Naive thymus-derived CD8-positive, alpha-beta T cell (primary cell): Measurements from ENCODE around the gene CAMK1D. TPM values are rescaled to one million over a fixed set of nuclear protein-coding genes. Genes with fewer than 3 reads are reported as not detected.
A peak's percentile ranks its signal among the peaks of the same experiment; 100 is the strongest.
"Not testable (repeated sequence)": the region's sequence is repeated elsewhere in the genome, so short reads cannot be mapped to it uniquely, and the experiment has no call there.

Experiments used
- ATAC-seq, 2 donors: fragments of 150-1000 bp; cut with Tn5 transposase in 1 of 2; sonication (Bioruptor Pico), chemical (Tn5 transposase) in 1 of 2; 1 replicate in 1 of 2; 2 replicates in 1 of 2; pipeline ENCODE4 v1.10.0; 2021; ENCODE audit warnings: mild to moderate bottlenecking in 2 of 2, moderate library complexity in 2 of 2
- POLR2A ChIA-PET: fragments of 350-600 bp; sonication (Branson Sonifier 250); formaldehyde crosslinking; loops from one replicate; lab custom pipeline; 2021; ENCODE audit warnings: antibody characterized with exemption; lab: Charles Lee
- DNase-seq, 10 donors: peaks; one replicate each; pipeline versions ENCODE4 v3.0.0 to v3.0.0-alpha.2; 2020 to 2022
- H3K27ac Mint-ChIP-seq, 10 donors: one replicate each; pipeline ENCODE4 v1.8.0; 2020 to 2022; ENCODE audit warnings: mild to moderate bottlenecking in 10 of 10, mixed read lengths in 10 of 10, moderate library complexity in 4 of 10, inconsistent platforms in 1 of 10
- H3K27me3 Mint-ChIP-seq, 5 donors: one replicate each; pipeline ENCODE4 v1.8.0; 2021 to 2022; ENCODE audit warnings: mixed read lengths in 5 of 5
- H3K36me3 Mint-ChIP-seq, 3 donors: one replicate each; pipeline ENCODE4 v1.8.0; 2020 to 2022; ENCODE audit warnings: mixed read lengths in 3 of 3, mild to moderate bottlenecking in 2 of 3, inconsistent platforms in 1 of 3
- H3K4me1 Mint-ChIP-seq, 4 donors: one replicate each; pipeline ENCODE4 v1.8.0; 2021 to 2022; ENCODE audit warnings: mixed read lengths in 4 of 4
- H3K4me3 Mint-ChIP-seq, 10 donors: one replicate each; pipeline ENCODE4 v1.8.0; 2020 to 2022; ENCODE audit warnings: mild to moderate bottlenecking in 10 of 10, mixed read lengths in 10 of 10, moderate library complexity in 6 of 10, inconsistent platforms in 1 of 10
- H3K9me3 Mint-ChIP-seq, 9 donors: one replicate each; pipeline ENCODE4 v1.8.0; 2020 to 2022; ENCODE audit warnings: mixed read lengths in 9 of 9, mild to moderate bottlenecking in 3 of 9, inconsistent platforms in 1 of 9, moderate library complexity in 1 of 9
- polyA plus RNA-seq, 3 donors: library from polyadenylated mRNA; unstranded; fragments of 300-500 nt; fragmentation: Illumina TruSeq; gene quantifications; one replicate each; pipeline ENCODE4 v1.2.3, GENCODE V29; 2021
- total RNA-seq, 8 experiments: library from RNA in 2 of 8; stranded (reverse) in 2 of 8; gene quantifications; one replicate each; pipeline ENCODE4 v1.2.3 and lab custom pipeline; 2021 to 2026

Gene CAMK1D
- total and polyA plus RNA-seq, 5 experiments from 2014 or later, result 7.5 to 18.5 (median 12.3) TPM

GRCh38 chr10:12846718-12847117, 497.4 kb downstream of the CAMK1D start:
- no peaks in the 10 kb centered on the region for H3K36me3 Mint-ChIP-seq
- POLR2A ChIA-PET, result no interaction called here
- no peak overlapping the region for H3K4me3 Mint-ChIP-seq
- peaks cover 5 to 38% (median 21%) of the 10 kb centered on the region in 5 donors for H3K27me3 Mint-ChIP-seq
- no peak overlapping the region for H3K27ac Mint-ChIP-seq
- ATAC-seq (no peak), DNase-seq (no peak)
- no peaks in the 10 kb centered on the region for H3K9me3 Mint-ChIP-seq
- peaks cover 2 to 10% (median 6%) of the 10 kb centered on the region in 4 donors for H3K4me1 Mint-ChIP-seq

- DNase-seq (no peak), ATAC-seq (no peak)
- POLR2A ChIA-PET, result no interaction called here
These were observed 498.1 kb downstream of the CAMK1D start for GRCh38 chr10:12847361-12847975.

DNA sequence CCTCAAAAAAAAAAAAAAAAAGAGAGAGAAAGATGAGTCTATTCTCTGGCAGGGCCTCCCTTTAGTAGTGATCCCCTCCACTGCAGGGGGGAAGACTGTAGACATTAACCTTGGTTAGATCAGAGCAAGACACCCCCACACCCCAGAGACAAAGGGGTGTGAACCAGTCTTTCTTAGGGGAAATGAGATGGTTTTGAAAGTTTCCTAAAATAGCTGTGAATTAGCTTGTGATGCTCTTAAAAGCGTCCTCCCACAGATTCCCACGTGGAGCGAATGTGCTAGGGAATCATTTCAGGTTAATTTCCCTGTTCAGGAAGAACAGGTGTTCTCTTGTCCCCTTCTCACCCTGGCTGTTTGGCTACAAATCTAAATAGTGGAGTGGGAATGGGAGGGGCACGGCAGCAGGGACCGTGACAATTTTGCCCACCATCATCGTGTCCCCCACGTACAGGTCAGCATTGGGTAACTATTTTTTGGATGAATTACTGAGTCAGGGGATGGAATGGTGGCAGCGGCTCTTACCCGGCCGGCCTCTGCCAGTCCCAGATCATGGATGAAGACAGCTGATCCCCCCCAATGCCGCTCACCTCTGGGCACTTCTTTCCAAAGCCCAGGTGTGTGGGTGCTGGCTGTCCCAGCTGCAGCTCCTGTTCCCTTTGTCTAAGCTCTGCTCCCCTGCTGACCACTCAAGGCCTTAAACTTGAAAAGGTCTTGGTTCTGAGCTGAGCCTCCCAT, 499.3 kb downstream of the CAMK1D start:
- H3K4me3 Mint-ChIP-seq, result no peak overlapping the region
- H3K36me3 Mint-ChIP-seq, result no peaks in the 10 kb centered on the region
- peaks cover 8 to 46% (median 25%) of the 10 kb centered on the region in 5 donors for H3K27me3 Mint-ChIP-seq
- POLR2A ChIA-PET, result no interaction called here
- peak overlapping the region in 1 of 10 donors; percentile 49 for H3K27ac Mint-ChIP-seq
- peaks cover 2 to 10% (median 6%) of the 10 kb centered on the region in 4 donors for H3K4me1 Mint-ChIP-seq
- peaks cover 0 to 2% (median 0%) of the 10 kb centered on the region in 9 donors for H3K9me3 Mint-ChIP-seq
- DNase-seq (no peak), ATAC-seq (no peak)

More at GRCh38 chr10:12847361-12847975, 498.1 kb downstream of the CAMK1D start:
- Mint-ChIP-seq H3K27me3 (peaks cover 5 to 39% (median 23%) of the 10 kb centered on the region in 5 donors), H3K9me3 (no peaks in the 10 kb centered on the region), H3K4me1 (peaks cover 2 to 10% (median 6%) of the 10 kb centered on the region in 4 donors), H3K27ac (no peak overlapping the region), H3K4me3 (no peak overlapping the region), H3K36me3 (no peaks in the 10 kb centered on the region)

- Mint-ChIP-seq H3K27me3 (peaks cover 9 to 50% (median 25%) of the 10 kb centered on the region in 5 donors), H3K36me3 (no peaks in the 10 kb centered on the region), H3K9me3 (peaks cover 0 to 2% (median 0%) of the 10 kb centered on the region in 9 donors), H3K27ac (peak overlapping the region in 1 of 10 donors; percentile 53), H3K4me1 (peaks cover 2 to 10% (median 6%) of the 10 kb centered on the region in 4 donors), H3K4me3 (peak overlapping the region in 1 of 10 donors; percentile 18)
- DNase-seq (no peak), ATAC-seq (no peak)
- POLR2A ChIA-PET, result no interaction called here
These were observed 500.2 kb downstream of the CAMK1D start for GRCh38 chr10:12849319-12850181.

- DNase-seq, result no peak
- H3K36me3 Mint-ChIP-seq, result peaks cover 0 to 5% (median 0%) of the 10 kb centered on the region in 3 donors
- H3K27ac Mint-ChIP-seq, result no peak overlapping the region
- H3K9me3 Mint-ChIP-seq, result peaks cover 0 to 7% (median 0%) of the 10 kb centered on the region in 9 donors
- ATAC-seq, result no peak
- H3K4me1 Mint-ChIP-seq, result peaks cover 2 to 10% (median 6%) of the 10 kb centered on the region in 4 donors
- no peak overlapping the region for H3K4me3 Mint-ChIP-seq
- H3K27me3 Mint-ChIP-seq, result peaks cover 10 to 46% (median 25%) of the 10 kb centered on the region in 5 donors
- POLR2A ChIA-PET, result no interaction called here
These were observed 503.3 kb downstream of the CAMK1D start for GRCh38 chr10:12852687-12853086.

DNA sequence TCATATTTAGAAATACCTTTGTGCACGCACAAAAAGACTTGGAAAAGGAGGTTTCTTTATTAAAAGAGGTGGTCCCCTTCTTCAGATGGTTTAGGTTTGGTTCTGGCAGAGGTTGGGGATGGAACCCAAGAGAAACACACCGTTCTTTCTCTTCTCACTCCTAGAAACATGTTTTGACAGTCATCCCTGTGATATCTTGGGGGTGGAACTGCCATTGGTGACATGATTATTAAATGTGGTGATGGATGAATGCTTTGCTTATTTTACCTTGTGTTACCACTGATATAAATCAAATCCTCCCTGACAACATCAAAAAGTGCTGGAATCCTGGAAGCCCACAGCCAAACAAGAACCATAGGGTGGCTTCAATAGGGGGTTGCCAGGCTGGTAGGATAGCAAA, 505.6 kb downstream of the CAMK1D start:
- peaks cover 14 to 28% (median 20%) of the 10 kb centered on the region in 5 donors for H3K27me3 Mint-ChIP-seq
- no peak overlapping the region for H3K4me3 Mint-ChIP-seq
- H3K4me1 Mint-ChIP-seq, result peaks cover 0 to 2% (median 0%) of the 10 kb centered on the region in 4 donors
- H3K36me3 Mint-ChIP-seq, result peaks cover 0 to 5% (median 0%) of the 10 kb centered on the region in 3 donors
- peaks cover 0 to 7% (median 0%) of the 10 kb centered on the region in 9 donors for H3K9me3 Mint-ChIP-seq
- DNase-seq, result no peak
- ATAC-seq, result no peak
- no peak overlapping the region for H3K27ac Mint-ChIP-seq
- POLR2A ChIA-PET, result no interaction called here

DNA sequence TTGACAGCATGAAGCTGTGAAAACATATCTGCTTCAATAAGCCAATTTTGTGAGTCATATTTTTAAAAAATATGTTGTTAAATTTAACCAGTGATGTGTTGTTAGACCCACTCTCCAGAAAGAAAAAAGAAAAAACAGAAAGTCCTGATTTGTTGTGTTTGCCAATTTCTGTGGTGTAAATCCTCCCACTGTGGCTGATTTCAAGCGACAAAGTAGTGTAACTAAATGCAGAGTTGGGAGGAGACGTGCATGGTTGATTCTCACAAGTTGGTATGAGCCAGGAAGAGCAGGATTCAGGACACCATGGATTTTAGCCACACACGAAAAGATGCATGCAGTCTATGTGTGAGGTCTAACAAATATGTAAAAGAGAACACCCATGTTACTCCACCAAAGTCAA, 513.1 kb downstream of the CAMK1D start:
- Mint-ChIP-seq H3K36me3 (peaks cover 0 to 1% (median 0%) of the 10 kb centered on the region in 3 donors), H3K27ac (no peak overlapping the region), H3K4me3 (no peak overlapping the region), H3K4me1 (no peaks in the 10 kb centered on the region), H3K27me3 (peaks cover 0 to 7% (median 2%) of the 10 kb centered on the region in 5 donors), H3K9me3 (peaks cover 0 to 4% (median 0%) of the 10 kb centered on the region in 9 donors)
- ATAC-seq (no peak), DNase-seq (no peak)
- POLR2A ChIA-PET, result no interaction called here

DNA sequence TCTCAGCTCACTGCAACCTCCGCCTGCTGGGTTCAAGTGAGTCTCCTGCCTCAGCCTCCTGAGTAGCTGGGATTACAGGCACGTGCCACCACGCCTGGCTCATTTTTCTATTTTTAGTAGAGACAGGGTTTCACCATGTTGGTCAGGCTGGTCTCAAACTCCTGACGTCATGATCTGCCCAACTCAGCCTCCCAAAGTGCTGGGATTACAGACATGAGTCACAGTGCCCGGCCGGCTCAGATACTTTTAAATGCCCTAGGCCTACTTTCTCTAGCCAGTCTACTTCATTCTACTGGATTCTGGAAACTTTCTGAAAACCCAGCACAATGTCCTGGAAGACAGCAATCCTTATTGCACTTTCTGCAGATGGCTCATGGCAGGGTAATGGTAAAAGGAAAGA, 516.2 kb downstream of the CAMK1D start:
- H3K27me3 Mint-ChIP-seq, H3K27ac Mint-ChIP-seq, H3K9me3 Mint-ChIP-seq, H3K36me3 Mint-ChIP-seq, DNase-seq, ATAC-seq, POLR2A ChIA-PET, H3K4me1 Mint-ChIP-seq, H3K4me3 Mint-ChIP-seq: not testable (repeated sequence)

- H3K36me3 Mint-ChIP-seq, result no peaks in the 10 kb centered on the region
- H3K4me1 Mint-ChIP-seq, result peaks cover 0 to 4% (median 0%) of the 10 kb centered on the region in 4 donors
- H3K9me3 Mint-ChIP-seq, result peaks cover 0 to 2% (median 0%) of the 10 kb centered on the region in 9 donors
- no peak overlapping the region for H3K4me3 Mint-ChIP-seq
- ATAC-seq (no peak), DNase-seq (no peak)
- peak overlapping the region in 1 of 10 donors; percentile 20 for H3K27ac Mint-ChIP-seq
- POLR2A ChIA-PET, result no interaction called here
- H3K27me3 Mint-ChIP-seq, result peaks cover 0 to 7% (median 2%) of the 10 kb centered on the region in 5 donors
These were observed 518.9 kb downstream of the CAMK1D start for GRCh38 chr10:12868229-12868628.

DNA sequence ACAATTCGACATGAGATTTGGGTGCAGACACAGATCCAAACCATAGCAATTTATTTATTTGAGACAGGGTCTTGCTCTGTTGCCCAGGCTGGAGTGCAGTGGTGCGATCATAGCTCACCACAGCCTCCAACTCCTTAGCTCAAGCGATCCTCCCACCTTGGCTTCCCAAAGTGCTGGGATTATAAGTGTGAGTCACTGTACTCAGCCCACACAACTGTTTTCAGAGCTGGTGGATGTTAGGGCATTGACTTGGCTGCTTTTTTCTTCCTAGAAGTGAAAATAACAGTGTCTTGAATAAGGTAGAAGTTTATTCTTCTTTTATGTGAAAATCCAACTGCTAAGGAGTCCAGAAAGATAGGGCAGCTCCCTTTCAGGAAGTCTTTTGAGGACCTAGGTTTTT, 520.1 kb downstream of the CAMK1D start:
- no peak for ATAC-seq
- H3K4me1 Mint-ChIP-seq, result peaks cover 0 to 4% (median 0%) of the 10 kb centered on the region in 4 donors
- H3K4me3 Mint-ChIP-seq, result no peak overlapping the region
- H3K27me3 Mint-ChIP-seq, result peaks cover 0 to 11% (median 2%) of the 10 kb centered on the region in 5 donors
- H3K9me3 Mint-ChIP-seq, result peaks cover 0 to 2% (median 0%) of the 10 kb centered on the region in 9 donors
- POLR2A ChIA-PET, result no interaction called here
- no peaks in the 10 kb centered on the region for H3K36me3 Mint-ChIP-seq
- DNase-seq, result no peak
- H3K27ac Mint-ChIP-seq, result no peak overlapping the region

- Mint-ChIP-seq H3K27ac (no peak overlapping the region), H3K27me3 (peaks cover 0 to 12% (median 1%) of the 10 kb centered on the region in 5 donors), H3K4me1 (peaks cover 0 to 4% (median 0%) of the 10 kb centered on the region in 4 donors), H3K4me3 (no peak overlapping the region), H3K9me3 (peaks cover 0 to 3% (median 0%) of the 10 kb centered on the region in 9 donors), H3K36me3 (no peaks in the 10 kb centered on the region)
- POLR2A ChIA-PET, result no interaction called here
- no peak for DNase-seq
- no peak for ATAC-seq
These were observed 523.2 kb downstream of the CAMK1D start for GRCh38 chr10:12872577-12872976.

DNA sequence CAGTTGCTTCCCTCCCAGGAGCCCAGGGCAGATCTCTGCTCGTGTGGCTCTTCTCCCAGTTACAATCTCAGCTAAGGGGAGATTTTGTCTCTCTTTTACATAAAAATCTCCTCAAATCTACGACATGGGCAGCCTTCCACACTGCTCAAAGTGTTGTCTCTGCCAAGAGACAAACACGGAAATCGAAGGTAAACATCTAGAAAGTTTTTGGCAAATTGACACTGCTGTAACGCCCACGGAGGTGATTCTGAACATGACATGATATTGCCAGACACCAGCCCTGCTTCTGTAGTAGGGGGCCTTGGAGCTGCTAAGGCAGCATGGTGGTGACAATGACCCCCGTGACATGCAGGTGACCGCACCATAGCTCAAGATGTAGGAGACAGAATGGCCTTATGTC, 523.8 kb downstream of the CAMK1D start:
- ATAC-seq (no peak), DNase-seq (no peak)
- H3K27ac Mint-ChIP-seq, result no peak overlapping the region
- H3K27me3 Mint-ChIP-seq, result peaks cover 0 to 12% (median 3%) of the 10 kb centered on the region in 5 donors
- H3K4me1 Mint-ChIP-seq, result peaks cover 0 to 1% (median 0%) of the 10 kb centered on the region in 4 donors
- H3K4me3 Mint-ChIP-seq, result no peak overlapping the region
- POLR2A ChIA-PET, result no interaction called here
- H3K36me3 Mint-ChIP-seq, result no peaks in the 10 kb centered on the region
- H3K9me3 Mint-ChIP-seq, result peaks cover 0 to 3% (median 0%) of the 10 kb centered on the region in 9 donors
